ENCODE data around the gene CSNK1G2. TPM values are rescaled to one million over a fixed set of nuclear protein-coding genes. Genes with fewer than 3 reads are reported as not detected.

The CSNK1G2 gene
- total RNA-seq, 1 experiment from 2014 or later, result 126 TPM

DNA sequence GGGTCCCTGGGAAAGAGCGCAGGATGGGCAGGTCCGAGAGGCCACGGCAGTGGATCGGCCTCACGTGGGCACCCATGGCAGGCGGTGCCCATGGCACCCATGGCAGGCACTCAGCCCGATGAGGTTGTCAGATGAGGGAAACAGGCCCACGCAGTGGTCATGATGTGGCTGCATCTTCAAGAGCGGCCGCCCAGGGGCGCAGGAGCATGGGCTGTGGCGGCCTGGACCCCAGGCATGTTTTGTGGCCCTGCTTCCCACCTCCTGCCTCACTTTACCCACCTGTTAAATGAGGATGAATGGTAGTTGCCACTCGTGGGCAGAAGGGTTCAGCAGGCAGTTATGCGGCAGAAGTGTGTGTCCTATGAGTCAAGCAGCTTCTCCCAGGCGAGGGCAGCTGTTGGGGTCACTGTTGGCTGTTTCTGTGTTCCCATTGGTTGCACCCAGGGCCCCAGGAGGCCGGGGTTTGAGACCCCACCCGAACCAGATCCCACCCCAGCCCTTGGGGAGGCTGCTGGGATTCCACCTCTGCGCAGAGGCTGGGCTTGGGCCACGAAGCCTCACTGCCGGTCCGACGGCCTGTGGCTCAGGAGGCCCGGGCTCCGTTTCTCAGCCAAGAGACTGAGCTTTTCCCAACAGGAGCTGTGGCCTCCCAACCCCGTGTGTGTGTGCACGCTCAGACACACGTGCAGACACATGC is 30.0 kb downstream of the CSNK1G2 start:
- no peak overlapping the region for H3K4me3 Mint-ChIP-seq
- ATAC-seq (no peak), DNase-seq (ENCODE audit: low spot score) (no peak)
- H3K36me3 Mint-ChIP-seq, result peaks cover 6% of the 10 kb centered on the region
- H3K27me3 Mint-ChIP-seq (ENCODE audit: low read depth), result no peaks in the 10 kb centered on the region
- no peaks in the 10 kb centered on the region for H3K4me1 Mint-ChIP-seq
- H3K27ac Mint-ChIP-seq, result no peak overlapping the region
- no peaks in the 10 kb centered on the region for H3K9me3 Mint-ChIP-seq
- ChIA-PET POLR2A (interaction anchor here (2.3 kb wide), 1 partner anchor 12 kb away, joined by 5 read pairs; no protein-coding TSS in a partner anchor), CTCF (interaction anchor here (0.6 kb wide), 1 partner anchor 48 kb away, joined by 3 read pairs; no protein-coding TSS in a partner anchor)
- TF ChIP-seq ZNF396 (CRISPR knock-in tag; IDR thresholded peaks at IDR 0.05; ENCODE audit: borderline replicate concordance) (no peak), GRHL2 (CRISPR knock-in tag; IDR thresholded peaks at IDR 0.05; ENCODE audit: insufficient replicate concordance, severe bottlenecking) (no peak), NFATC4 (CRISPR knock-in tag; IDR thresholded peaks at IDR 0.05) (no peak), ZSCAN18 (CRISPR knock-in tag; IDR thresholded peaks at IDR 0.05) (no peak), AFF4 (CRISPR knock-in tag; IDR thresholded peaks at IDR 0.05; ENCODE audit: borderline replicate concordance) (no peak), FOXK1 (CRISPR knock-in tag; IDR thresholded peaks at IDR 0.05) (no peak), USF1 (CRISPR knock-in tag; IDR thresholded peaks at IDR 0.05) (no peak), NR1H2 (CRISPR knock-in tag; IDR thresholded peaks at IDR 0.05) (no peak), MXD4 (CRISPR knock-in tag; IDR thresholded peaks at IDR 0.05; ENCODE audit: borderline replicate concordance) (no peak), MLX (CRISPR knock-in tag; IDR thresholded peaks at IDR 0.05) (no peak), PRRX2 (CRISPR knock-in tag; IDR thresholded peaks at IDR 0.05) (no peak), ZNF317 (CRISPR knock-in tag; IDR thresholded peaks at IDR 0.05; ENCODE audit: borderline replicate concordance, low read depth) (no peak)
- TF ChIP-seq, protein P1, sequence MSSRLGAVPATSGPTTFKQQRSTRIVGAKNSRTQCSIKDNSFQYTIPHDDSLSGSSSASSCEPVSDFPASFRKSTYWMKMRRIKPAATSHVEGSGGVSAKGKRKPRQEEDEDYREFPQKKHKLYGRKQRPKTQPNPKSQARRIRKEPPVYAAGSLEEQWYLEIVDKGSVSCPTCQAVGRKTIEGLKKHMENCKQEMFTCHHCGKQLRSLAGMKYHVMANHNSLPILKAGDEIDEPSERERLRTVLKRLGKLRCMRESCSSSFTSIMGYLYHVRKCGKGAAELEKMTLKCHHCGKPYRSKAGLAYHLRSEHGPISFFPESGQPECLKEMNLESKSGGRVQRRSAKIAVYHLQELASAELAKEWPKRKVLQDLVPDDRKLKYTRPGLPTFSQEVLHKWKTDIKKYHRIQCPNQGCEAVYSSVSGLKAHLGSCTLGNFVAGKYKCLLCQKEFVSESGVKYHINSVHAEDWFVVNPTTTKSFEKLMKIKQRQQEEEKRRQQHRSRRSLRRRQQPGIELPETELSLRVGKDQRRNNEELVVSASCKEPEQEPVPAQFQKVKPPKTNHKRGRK (CRISPR knock-in tag; IDR thresholded peaks at IDR 0.05; ENCODE audit: borderline replicate concordance), result no peak

DNA sequence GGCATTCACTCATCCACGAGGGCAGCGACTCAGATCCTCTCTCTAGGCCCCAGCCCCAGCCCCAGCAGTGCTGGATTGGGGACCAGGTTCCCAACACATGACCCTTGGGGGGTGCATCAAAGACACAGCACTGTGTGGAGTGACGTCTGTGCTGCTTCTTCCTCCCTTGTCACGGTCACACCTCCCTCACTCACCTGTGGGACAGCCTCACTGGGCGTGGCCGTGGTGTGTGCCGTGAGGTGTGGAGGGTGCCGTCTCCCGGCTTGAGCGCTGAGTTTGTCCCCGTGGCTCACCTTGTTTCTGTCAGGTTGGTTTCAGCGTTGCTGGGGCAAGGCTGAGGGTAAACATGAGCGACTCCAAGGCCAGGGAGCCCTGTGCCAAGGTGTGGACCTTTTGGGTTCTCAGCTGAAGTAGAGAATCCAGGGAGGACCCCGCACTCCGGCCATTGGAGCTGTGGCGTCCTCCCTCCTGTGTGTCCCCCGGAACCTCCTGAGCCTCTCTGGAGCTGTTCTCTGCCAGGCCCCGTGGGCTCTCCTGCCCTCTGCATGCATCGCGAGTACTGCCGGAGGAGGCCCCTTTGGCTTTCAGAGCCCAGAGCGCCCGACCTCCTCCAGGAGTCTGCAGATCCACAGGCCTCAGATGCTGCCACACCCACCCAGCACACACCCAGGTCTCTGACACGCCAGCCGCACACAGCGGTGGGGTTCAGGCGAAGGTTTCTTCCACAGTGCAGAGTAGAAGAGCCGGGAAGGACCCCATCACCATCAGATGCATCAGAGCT is 33.6 kb downstream of the CSNK1G2 start:
- POLR2A ChIA-PET, result interaction anchor here (1.0 kb wide), 1 partner anchor 77 kb away, joined by 3 read pairs; the partner anchor contains the start of gene MKNK2
- ATAC-seq, result no peak
- no peak for TF ChIP-seq ZNF671 (CRISPR knock-in tag; IDR thresholded peaks at IDR 0.05)
- no peak for TF ChIP-seq MAX (CRISPR knock-in tag; IDR thresholded peaks at IDR 0.05)
- TF ChIP-seq CREB1 (CRISPR knock-in tag; IDR thresholded peaks at IDR 0.05), result no peak
- TF ChIP-seq IRF2 (CRISPR knock-in tag; IDR thresholded peaks at IDR 0.05; ENCODE audit: borderline replicate concordance, low read depth), result no peak
- TF ChIP-seq PRDM15 (CRISPR knock-in tag; IDR thresholded peaks at IDR 0.05), result no peak
- no peak for TF ChIP-seq ZMAT4 (CRISPR knock-in tag; IDR thresholded peaks at IDR 0.05)
- TF ChIP-seq ZNF263 (CRISPR knock-in tag; IDR thresholded peaks at IDR 0.05; ENCODE audit: low read depth), result no peak

More for the DNA sequence above, 33.6 kb downstream of the CSNK1G2 start:
- Mint-ChIP-seq H3K27ac (no peak overlapping the region), H3K27me3 (ENCODE audit: low read depth) (no peaks in the 10 kb centered on the region), H3K4me3 (no peak overlapping the region), H3K4me1 (no peaks in the 10 kb centered on the region), H3K36me3 (peaks cover 5% of the 10 kb centered on the region), H3K9me3 (no peaks in the 10 kb centered on the region)
- DNase-seq (ENCODE audit: low spot score), result no peak
- CTCF ChIA-PET, result interaction anchor here (0.7 to 1.9 kb wide), 2 partner anchors 29 to 45 kb away, joined by 3 to 5 read pairs; no protein-coding TSS in a partner anchor

Measured in WTC11 (cell line).